Measurements from ENCODE around the gene PDS5B.

DNA sequence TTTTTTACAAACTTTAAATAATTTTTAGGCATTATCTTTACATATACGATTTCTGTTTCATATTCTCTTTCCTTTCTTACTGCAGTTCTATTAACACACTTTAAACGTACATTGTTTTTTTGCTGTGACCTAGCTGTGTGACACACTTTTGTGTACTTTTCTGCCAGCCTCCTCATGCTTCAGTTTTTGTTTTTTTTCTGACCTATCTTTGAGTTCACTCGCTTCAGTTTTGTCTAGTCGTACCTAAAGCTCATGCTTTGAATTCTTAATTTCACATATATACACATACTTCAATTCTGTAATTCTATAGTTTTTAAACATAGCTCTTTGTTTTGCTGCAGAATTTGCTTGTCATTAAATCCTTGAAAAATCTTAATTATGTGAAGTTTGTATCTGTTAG is 150.4 kb downstream of the PDS5B start:
- TF ChIP-seq, protein P1, sequence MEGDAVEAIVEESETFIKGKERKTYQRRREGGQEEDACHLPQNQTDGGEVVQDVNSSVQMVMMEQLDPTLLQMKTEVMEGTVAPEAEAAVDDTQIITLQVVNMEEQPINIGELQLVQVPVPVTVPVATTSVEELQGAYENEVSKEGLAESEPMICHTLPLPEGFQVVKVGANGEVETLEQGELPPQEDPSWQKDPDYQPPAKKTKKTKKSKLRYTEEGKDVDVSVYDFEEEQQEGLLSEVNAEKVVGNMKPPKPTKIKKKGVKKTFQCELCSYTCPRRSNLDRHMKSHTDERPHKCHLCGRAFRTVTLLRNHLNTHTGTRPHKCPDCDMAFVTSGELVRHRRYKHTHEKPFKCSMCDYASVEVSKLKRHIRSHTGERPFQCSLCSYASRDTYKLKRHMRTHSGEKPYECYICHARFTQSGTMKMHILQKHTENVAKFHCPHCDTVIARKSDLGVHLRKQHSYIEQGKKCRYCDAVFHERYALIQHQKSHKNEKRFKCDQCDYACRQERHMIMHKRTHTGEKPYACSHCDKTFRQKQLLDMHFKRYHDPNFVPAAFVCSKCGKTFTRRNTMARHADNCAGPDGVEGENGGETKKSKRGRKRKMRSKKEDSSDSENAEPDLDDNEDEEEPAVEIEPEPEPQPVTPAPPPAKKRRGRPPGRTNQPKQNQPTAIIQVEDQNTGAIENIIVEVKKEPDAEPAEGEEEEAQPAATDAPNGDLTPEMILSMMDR (IDR thresholded peaks at IDR 0.05 in 4 of 5, conservative IDR thresholded peaks at IDR 0.05 in 1 of 5), result no peak
- no peak for TF ChIP-seq POLR2A (IDR thresholded peaks at IDR 0.05)

Measured in gastrocnemius medialis (tissue), 4 donors.